HL-60 (cell line): ENCODE measurements around the gene CHST3.

Experiments used
- CTCF ChIP-seq: IDR thresholded peaks from one replicate; pipeline ENCODE4 v1.5.1; 2011; ENCODE audit warnings: low read length, control low read depth, inconsistent platforms; ENCODE audit not compliant: insufficient read depth
- POLR2AphosphoS5 ChIP-seq: IDR thresholded peaks from 2 replicates; pipeline ENCODE4 v1.6.1; 2012; ENCODE audit warnings: low read depth
- TF ChIP-seq, protein P1 (sequence below): IDR thresholded peaks from 2 replicates; pipeline ENCODE4 v1.6.1; 2012; ENCODE audit warnings: low read depth; ENCODE audit not compliant: insufficient replicate concordance

- TF ChIP-seq CTCF = no peak
- no peak for TF ChIP-seq POLR2AphosphoS5
- TF ChIP-seq, protein P1, sequence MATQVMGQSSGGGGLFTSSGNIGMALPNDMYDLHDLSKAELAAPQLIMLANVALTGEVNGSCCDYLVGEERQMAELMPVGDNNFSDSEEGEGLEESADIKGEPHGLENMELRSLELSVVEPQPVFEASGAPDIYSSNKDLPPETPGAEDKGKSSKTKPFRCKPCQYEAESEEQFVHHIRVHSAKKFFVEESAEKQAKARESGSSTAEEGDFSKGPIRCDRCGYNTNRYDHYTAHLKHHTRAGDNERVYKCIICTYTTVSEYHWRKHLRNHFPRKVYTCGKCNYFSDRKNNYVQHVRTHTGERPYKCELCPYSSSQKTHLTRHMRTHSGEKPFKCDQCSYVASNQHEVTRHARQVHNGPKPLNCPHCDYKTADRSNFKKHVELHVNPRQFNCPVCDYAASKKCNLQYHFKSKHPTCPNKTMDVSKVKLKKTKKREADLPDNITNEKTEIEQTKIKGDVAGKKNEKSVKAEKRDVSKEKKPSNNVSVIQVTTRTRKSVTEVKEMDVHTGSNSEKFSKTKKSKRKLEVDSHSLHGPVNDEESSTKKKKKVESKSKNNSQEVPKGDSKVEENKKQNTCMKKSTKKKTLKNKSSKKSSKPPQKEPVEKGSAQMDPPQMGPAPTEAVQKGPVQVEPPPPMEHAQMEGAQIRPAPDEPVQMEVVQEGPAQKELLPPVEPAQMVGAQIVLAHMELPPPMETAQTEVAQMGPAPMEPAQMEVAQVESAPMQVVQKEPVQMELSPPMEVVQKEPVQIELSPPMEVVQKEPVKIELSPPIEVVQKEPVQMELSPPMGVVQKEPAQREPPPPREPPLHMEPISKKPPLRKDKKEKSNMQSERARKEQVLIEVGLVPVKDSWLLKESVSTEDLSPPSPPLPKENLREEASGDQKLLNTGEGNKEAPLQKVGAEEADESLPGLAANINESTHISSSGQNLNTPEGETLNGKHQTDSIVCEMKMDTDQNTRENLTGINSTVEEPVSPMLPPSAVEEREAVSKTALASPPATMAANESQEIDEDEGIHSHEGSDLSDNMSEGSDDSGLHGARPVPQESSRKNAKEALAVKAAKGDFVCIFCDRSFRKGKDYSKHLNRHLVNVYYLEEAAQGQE = no peak
Measured at GRCh38 chr10:71939861-71940474, 24.2 kb upstream of the CHST3 start.
